Upper lobe of right lung (tissue), 1 donor: ENCODE results near the gene CFAP99. TPM values are rescaled to one million over a fixed set of nuclear protein-coding genes. Genes with fewer than 3 reads are reported as not detected.

Source experiments
- ATAC-seq: fragments of 200-7000 bp; cut with Tn5 transposase; one replicate; pipeline ENCODE4 v1.9.1; 2020; ENCODE audit warnings: mild to moderate bottlenecking, moderate library complexity
- DNase-seq: peaks from one replicate; pipeline ENCODE4 v3.0.0-alpha.2; 2020
- H3K27ac ChIP-seq: fragments of 200-600 bp; one replicate; pipeline ENCODE4 v1.8.0; 2022
- H3K27me3 ChIP-seq: fragments of 200-600 bp; one replicate; pipeline ENCODE4 v1.8.0; 2022; ENCODE audit warnings: mild to moderate bottlenecking
- H3K36me3 ChIP-seq: fragments of 200-600 bp; one replicate; pipeline ENCODE4 v1.8.0; 2022
- H3K4me1 ChIP-seq: fragments of 200-600 bp; one replicate; pipeline ENCODE4 v1.8.0; 2022
- H3K4me3 ChIP-seq: fragments of 200-600 bp; one replicate; pipeline ENCODE4 v1.8.0; 2022; ENCODE audit warnings: mild to moderate bottlenecking
- H3K9me3 ChIP-seq: fragments of 200-600 bp; one replicate; pipeline ENCODE4 v1.8.0; 2022
- CTCF ChIP-seq: fragments of 200-600 bp; IDR thresholded peaks from one replicate; pipeline ENCODE4 v1.8.0; 2022; ENCODE audit warnings: antibody characterized with exemption
- intact Hi-C: fragments of 100-400 bp; cut with DNase I; formaldehyde crosslinking; loops from one replicate; pipeline ENCODE4 v1.11.0; 2022
- total RNA-seq: library from RNA; stranded (reverse); fragmentation: NEBNext Ultra II Directional; extraction: Animal tissue kit (Norgen Biotek cat#: 25700); gene quantifications from one replicate; pipeline ENCODE4 v1.2.1, GENCODE V29; 2021
- donor health status: DM: no; HTN: yes; CAD: no; lungs with severe emphysema.

Gene CFAP99
- total RNA-seq, 1 donor from 2014 or later = not detected

DNA sequence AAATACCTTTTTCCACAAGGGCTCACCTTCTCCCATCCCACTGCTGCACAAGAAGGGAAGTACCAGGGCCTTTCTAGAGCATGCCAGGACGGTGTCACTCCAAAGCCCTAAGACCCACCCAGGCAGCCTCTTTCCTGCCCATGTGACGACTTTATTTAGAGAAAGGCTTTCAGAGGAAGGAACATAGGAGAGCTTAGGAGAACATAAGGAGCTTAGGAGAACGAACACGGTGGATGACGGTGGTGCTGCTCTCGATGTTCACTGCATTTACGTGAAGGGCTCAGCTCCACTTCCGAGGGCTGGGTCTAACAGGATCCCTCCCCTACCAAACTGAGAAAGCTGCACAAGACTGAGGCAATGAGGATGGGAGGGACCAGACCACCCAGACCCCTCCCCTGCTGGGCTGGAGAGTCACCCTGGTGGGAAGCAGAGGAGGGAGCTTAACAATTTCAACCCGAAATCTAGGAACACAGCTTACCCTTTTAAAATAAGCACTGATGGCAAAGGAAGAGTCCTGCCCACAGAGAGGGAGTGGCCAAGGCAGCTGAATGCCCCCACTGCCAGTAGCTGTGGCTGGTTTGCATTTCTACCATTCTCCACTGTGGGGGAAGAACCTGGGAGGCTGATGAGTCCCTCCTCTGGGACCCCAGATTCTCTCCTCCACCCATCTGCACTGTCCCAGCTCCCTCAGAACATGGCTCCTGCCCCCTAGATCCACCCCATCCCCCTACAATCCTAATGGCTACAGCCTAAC, 30.1 kb upstream of the CFAP99 start:
- intact Hi-C loops = no loop called here
- no peak overlapping the region for H3K27ac ChIP-seq
- H3K9me3 ChIP-seq = no peaks in the 10 kb centered on the region
- no peak for TF ChIP-seq CTCF
- H3K36me3 ChIP-seq = no peaks in the 10 kb centered on the region
- H3K4me3 ChIP-seq = no peak overlapping the region
- no peaks in the 10 kb centered on the region for H3K27me3 ChIP-seq
- H3K4me1 ChIP-seq = peaks cover 10% of the 10 kb centered on the region
- peak; percentile 13 for ATAC-seq
- no peak for DNase-seq

DNA sequence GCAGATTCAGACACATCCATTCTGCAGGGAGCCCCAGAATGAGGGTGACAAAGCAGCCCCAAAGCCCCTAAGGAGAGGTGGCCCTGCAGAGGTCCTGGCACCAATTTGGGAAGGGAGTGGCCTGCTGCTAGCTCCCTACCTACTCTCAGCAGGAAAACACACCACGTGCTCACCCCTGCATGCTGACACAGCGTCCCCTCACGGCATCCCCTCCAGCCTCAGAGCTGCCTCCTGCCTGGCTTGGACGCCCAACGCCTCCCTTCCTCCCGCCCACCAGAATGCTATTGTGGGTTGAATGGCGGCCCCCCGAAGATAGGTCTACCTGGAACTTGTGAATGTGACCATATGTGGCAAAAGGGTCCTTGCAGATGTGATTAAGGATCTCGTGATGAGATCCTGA, 29.1 kb upstream of the CFAP99 start:
- Histone ChIP-seq H3K9me3 (no peaks in the 10 kb centered on the region), H3K27ac (no peak overlapping the region), H3K27me3 (no peaks in the 10 kb centered on the region), H3K36me3 (no peaks in the 10 kb centered on the region), H3K4me1 (peaks cover 10% of the 10 kb centered on the region), H3K4me3 (no peak overlapping the region)
- intact Hi-C loops = no loop called here
- TF ChIP-seq CTCF = no peak
- DNase-seq (no peak), ATAC-seq (no peak)

DNA sequence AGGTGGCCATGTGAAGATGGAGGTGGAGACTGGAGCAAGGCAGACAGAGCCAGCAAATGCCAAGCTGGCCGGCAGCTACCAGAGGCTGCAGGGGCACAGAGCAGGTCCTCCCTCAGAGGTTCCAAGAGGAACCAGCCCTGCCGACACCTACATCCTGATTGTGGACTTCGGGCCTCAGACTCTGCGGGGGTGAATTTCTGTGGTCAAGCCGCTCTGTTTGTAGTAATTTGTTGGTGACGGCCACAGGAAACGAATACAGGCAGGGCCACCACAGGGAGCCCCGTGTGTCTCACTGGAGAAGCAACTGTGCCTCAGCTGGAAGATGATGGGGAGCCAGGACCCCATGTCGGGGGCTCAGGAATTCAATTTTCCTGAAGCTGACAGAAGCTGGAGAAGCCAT, 28.6 kb upstream of the CFAP99 start:
- H3K9me3 ChIP-seq = no peaks in the 10 kb centered on the region

DNA sequence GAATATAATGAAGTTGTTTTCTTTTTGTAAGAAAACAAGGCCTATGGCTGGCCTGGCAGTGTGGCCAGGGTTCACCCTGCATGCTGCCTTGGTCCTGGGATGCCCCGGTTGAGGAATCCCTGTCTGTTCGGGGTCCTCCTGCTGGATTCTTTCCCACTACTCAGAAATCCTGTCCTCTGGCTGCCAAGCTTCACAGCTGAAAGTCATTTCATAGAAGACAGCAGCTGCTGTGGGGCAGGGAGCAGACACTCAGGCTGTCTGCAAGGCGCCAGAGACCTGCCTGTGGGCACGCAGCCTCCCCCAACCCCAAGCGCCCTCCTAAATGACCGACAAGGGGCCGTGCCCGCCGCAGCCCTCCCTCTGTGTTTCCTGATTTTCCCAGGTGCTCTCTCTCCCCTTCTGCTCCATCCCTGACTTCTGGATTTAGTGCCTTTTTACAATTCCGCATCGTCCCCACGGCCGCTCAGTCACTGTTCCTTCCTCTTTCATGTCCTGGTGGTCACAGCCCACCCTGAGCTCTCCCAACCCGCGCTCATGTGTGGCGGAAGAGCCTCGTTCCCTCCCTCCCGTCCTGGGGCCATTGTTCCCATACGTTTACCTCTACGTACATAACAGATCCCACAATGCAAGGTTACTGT, 27.9 kb upstream of the CFAP99 start:
- Histone ChIP-seq H3K4me1 (peaks cover 10% of the 10 kb centered on the region), H3K36me3 (no peaks in the 10 kb centered on the region), H3K9me3 (no peaks in the 10 kb centered on the region), H3K4me3 (no peak overlapping the region), H3K27me3 (no peaks in the 10 kb centered on the region), H3K27ac (no peak overlapping the region)
- no peak for DNase-seq
- no peak for TF ChIP-seq CTCF
- intact Hi-C loops = no loop called here
- no peak for ATAC-seq

More for the DNA sequence above, 28.6 kb upstream of the CFAP99 start:
- Histone ChIP-seq H3K4me3 (no peak overlapping the region), H3K27ac (no peak overlapping the region), H3K36me3 (no peaks in the 10 kb centered on the region), H3K27me3 (no peaks in the 10 kb centered on the region), H3K4me1 (peaks cover 10% of the 10 kb centered on the region)
- intact Hi-C loops = no loop called here
- DNase-seq (no peak), ATAC-seq (no peak)
- no peak for TF ChIP-seq CTCF

DNA sequence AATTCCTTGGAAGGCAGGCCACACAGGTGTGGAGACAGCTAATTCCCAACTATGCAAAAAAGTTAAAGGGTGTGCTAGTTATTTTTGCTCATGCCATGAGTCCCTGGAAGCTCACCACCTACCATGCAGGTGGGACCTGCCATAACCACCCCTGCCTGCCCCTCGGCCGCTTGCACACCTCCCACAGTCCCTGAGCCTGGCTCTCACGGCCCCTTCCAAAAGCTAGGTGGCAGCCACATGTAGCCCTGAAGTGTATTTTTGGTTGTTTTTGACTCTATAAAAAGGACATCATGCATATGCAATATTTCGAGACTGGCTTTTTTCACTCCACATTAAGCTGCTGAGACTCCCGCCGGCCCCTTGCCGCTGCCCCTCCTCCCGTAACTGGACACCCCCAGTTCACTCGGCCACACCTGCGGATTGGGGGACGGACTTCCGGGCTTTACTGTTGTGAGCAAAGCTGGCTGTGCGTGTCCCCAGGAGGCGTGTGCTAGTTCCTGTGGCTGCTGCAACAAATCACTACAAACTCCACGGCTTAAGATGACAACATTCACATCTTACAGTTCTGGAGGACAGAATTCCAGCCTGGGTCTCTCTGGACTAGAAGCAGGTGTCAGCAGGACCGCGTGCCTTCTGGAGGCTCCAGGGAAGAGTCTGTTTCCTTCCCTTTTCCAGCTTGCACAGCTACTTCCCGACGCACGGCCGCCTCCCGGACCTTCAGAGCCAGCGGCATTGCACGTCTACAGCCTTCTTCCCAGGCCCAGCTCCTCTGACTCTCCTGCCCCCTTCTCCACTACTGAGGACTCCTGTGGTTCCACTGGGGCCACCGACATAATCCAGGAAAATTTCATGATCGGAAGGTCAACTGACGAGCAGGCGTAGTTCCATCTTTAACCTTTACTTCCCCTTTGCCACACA, 25.1 kb upstream of the CFAP99 start:
- Histone ChIP-seq H3K4me1 (peaks cover 5% of the 10 kb centered on the region), H3K27me3 (no peaks in the 10 kb centered on the region), H3K9me3 (no peaks in the 10 kb centered on the region), H3K27ac (no peak overlapping the region), H3K36me3 (no peaks in the 10 kb centered on the region), H3K4me3 (peak overlapping the region; percentile 19)
- ATAC-seq = peak; percentile 74
- TF ChIP-seq CTCF = no peak
- no peak for DNase-seq
- intact Hi-C loops = no loop called here
